Measurements from ENCODE around the gene GPC5. TPM values are rescaled to one million over a fixed set of nuclear protein-coding genes. Genes with fewer than 3 reads are reported as not detected.

Gene GPC5
- total RNA-seq, 1 experiment from 2014 or later: 0.15 TPM

GRCh38 chr13:92590503-92590908, 1192.1 kb downstream of the GPC5 start:
- Histone ChIP-seq H3K79me2 (ENCODE audit: insufficient read depth, low read length) (no peaks in the 10 kb centered on the region), H4K20me1 (ENCODE audit: control insufficient read depth, insufficient read depth, insufficient read length) (no peaks in the 10 kb centered on the region), H3K9me3 (ENCODE audit: control insufficient read depth, low read depth, low read length) (no peaks in the 10 kb centered on the region), H2BK120ac (ENCODE audit: low read depth, low read length, poor library complexity, severe bottlenecking) (no peak overlapping the region), H3K27me3 (ENCODE audit: insufficient read depth, low read length) (no peaks in the 10 kb centered on the region), H2AK5ac (ENCODE audit: insufficient read length, low read length) (no peak overlapping the region), H2BK15ac (ENCODE audit: low read depth, low read length) (no peak overlapping the region), H3K14ac (ENCODE audit: insufficient read depth, low read length) (no peak overlapping the region), H3K27ac (ENCODE audit: insufficient read length, low read depth, low read length) (no peak overlapping the region), H2BK20ac (ENCODE audit: low read depth, low read length, poor library complexity, severe bottlenecking) (no peak overlapping the region), H3K23me2 (ENCODE audit: insufficient read length, low read depth, low read length, poor library complexity, severe bottlenecking) (no peaks in the 10 kb centered on the region), H4K91ac (ENCODE audit: insufficient read length, low read depth, low read length) (no peak overlapping the region), H3K18ac (ENCODE audit: insufficient read length, low read depth, low read length) (no peak overlapping the region), H3T11ph (ENCODE audit: low read length) (no peak overlapping the region), H3K79me1 (ENCODE audit: insufficient read depth, low read depth, low read length, poor library complexity, severe bottlenecking) (no peaks in the 10 kb centered on the region), H3K56ac (ENCODE audit: insufficient read length, low read depth, low read length) (no peak overlapping the region), H3K9ac (ENCODE audit: extremely low read depth, insufficient read length, low read length) (no peak overlapping the region), H2AFZ (ENCODE audit: low read length) (no peak overlapping the region), H4K5ac (ENCODE audit: insufficient read length, low read depth, low read length) (no peak overlapping the region), H4K8ac (replicated peaks; ENCODE audit: insufficient read length, low read depth, low read length) (no peak overlapping the region), H3K4me1 (ENCODE audit: insufficient read depth, low read length) (no peaks in the 10 kb centered on the region), H3K4ac (ENCODE audit: low read depth, low read length) (no peak overlapping the region), H2BK5ac (ENCODE audit: insufficient read length, low read length) (no peak overlapping the region), H3K4me2 (ENCODE audit: insufficient read depth, insufficient read length, low read length) (no peak overlapping the region), H3K23ac (ENCODE audit: insufficient read length, low read depth, low read length) (no peak overlapping the region), H2BK12ac (ENCODE audit: insufficient read length, low read depth, low read length) (no peak overlapping the region)
- Mint-ChIP-seq H3K9me3 (no peaks in the 10 kb centered on the region; a peak in 2 of 5 replicates), H3K4me1 (no peaks in the 10 kb centered on the region), H3K27ac (no peak overlapping the region), H3K27me3 (ENCODE audit: low read depth) (no peaks in the 10 kb centered on the region; the same call in 1 of the 2 replicates), H3K4me3 (no peak overlapping the region), H3K36me3 (ENCODE audit: insufficient read depth in 1 of 3, low read depth in 3 of 3) (no peaks in the 10 kb centered on the region)
- WGBS (ENCODE audit: extremely low coverage, insufficient read length, low lambda C conversion rate): no CpG with 5 or more reads among the region's 5 CpGs
- no peak for DNase-seq
- TF ChIP-seq, protein P1, sequence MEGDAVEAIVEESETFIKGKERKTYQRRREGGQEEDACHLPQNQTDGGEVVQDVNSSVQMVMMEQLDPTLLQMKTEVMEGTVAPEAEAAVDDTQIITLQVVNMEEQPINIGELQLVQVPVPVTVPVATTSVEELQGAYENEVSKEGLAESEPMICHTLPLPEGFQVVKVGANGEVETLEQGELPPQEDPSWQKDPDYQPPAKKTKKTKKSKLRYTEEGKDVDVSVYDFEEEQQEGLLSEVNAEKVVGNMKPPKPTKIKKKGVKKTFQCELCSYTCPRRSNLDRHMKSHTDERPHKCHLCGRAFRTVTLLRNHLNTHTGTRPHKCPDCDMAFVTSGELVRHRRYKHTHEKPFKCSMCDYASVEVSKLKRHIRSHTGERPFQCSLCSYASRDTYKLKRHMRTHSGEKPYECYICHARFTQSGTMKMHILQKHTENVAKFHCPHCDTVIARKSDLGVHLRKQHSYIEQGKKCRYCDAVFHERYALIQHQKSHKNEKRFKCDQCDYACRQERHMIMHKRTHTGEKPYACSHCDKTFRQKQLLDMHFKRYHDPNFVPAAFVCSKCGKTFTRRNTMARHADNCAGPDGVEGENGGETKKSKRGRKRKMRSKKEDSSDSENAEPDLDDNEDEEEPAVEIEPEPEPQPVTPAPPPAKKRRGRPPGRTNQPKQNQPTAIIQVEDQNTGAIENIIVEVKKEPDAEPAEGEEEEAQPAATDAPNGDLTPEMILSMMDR (conservative IDR thresholded peaks at IDR 0.05): no peak

Data from H9 (cell line).